SK-N-SH treated with all-trans-retinoic acid at 6 μM for 48 hours (cell line): ENCODE measurements around the gene ATP6V1C2.

ENCODE experiments used
- ARNTL ChIP-seq: fragments of 450-650 bp; formaldehyde crosslinking; IDR thresholded peaks from 2 replicates; pipeline ENCODE4 v1.5.0; 2020; ENCODE audit warnings: low read depth, mild to moderate bottlenecking, moderate library complexity, borderline replicate concordance
- BACH2 ChIP-seq: fragments of 250-450 bp; sonication (Bioruptor Pico); IDR thresholded peaks from 2 replicates; pipeline ENCODE4 v1.9.0; 2021; ENCODE audit warnings: mild to moderate bottlenecking, borderline replicate concordance
- TCF4 ChIP-seq: fragments of 250-450 bp; sonication (Bioruptor Pico); IDR thresholded peaks from 2 replicates; pipeline ENCODE4 v1.8.0; 2021; ENCODE audit warnings: mild to moderate bottlenecking, moderate library complexity, borderline replicate concordance
- TOX ChIP-seq: fragments of 250-450 bp; sonication (Bioruptor Pico); IDR thresholded peaks from 2 replicates; pipeline ENCODE4 v1.8.0; 2021; ENCODE audit warnings: mild to moderate bottlenecking, moderate library complexity, borderline replicate concordance
- ZC3H10 ChIP-seq: fragments of 250-450 bp; sonication (Bioruptor Pico); IDR thresholded peaks from 2 replicates; pipeline ENCODE4 v1.5.1; 2021; ENCODE audit warnings: mild to moderate bottlenecking, moderate library complexity
- ZFP3 ChIP-seq: fragments of 250-450 bp; sonication (Bioruptor Pico); IDR thresholded peaks from 2 replicates; pipeline ENCODE4 v1.5.0; 2020; ENCODE audit warnings: mild to moderate bottlenecking, moderate library complexity
- ZFP30 ChIP-seq: fragments of 450-650 bp; formaldehyde crosslinking; IDR thresholded peaks from 2 replicates; pipeline ENCODE4 v1.5.0; 2022; ENCODE audit warnings: mild to moderate bottlenecking, moderate library complexity
- ZNF70 ChIP-seq: fragments of 450-650 bp; formaldehyde crosslinking; IDR thresholded peaks from 2 replicates; pipeline ENCODE4 v1.5.0; 2020; ENCODE audit warnings: mild to moderate bottlenecking, moderate library complexity
- TF ChIP-seq, protein P1 (sequence below): fragments of 250-450 bp; sonication (Bioruptor Pico); IDR thresholded peaks from 2 replicates; pipeline ENCODE4 v1.5.0; 2020; ENCODE audit warnings: mild to moderate bottlenecking, moderate library complexity
- TF ChIP-seq, protein P2 (sequence below): fragments of 250-450 bp; sonication (Bioruptor Pico); IDR thresholded peaks from 2 replicates; pipeline ENCODE4 v1.5.1; 2020; ENCODE audit warnings: low read depth, mild to moderate bottlenecking, moderate library complexity
- TF ChIP-seq, protein P3 (sequence below): fragments of 250-450 bp; sonication (Bioruptor Pico); IDR thresholded peaks from 2 replicates; pipeline ENCODE4 v1.8.0; 2020; ENCODE audit warnings: mild to moderate bottlenecking, moderate library complexity, borderline replicate concordance

DNA sequence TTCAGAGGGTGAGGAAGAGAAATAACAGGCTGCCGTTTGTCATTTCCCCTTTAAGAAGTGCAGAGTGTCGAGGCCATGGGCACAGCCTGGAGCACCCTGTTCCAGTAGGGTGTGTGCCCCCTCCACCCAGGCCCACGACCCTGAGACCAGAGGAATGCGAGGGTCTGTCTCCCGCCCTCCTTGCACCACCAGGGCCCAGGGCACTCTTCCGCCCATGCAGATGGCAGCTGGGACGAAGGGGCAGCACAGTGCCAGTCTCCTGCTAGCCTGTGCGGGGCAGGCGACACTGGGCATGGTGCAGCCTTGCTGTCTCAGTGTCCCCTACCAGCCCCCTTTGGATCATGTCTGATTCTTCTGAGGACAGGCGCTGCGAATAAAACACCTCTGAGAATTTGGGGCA lies 106.9 kb downstream of the ATP6V1C2 start:
- TF ChIP-seq ARNTL (CRISPR knock-in tag) (no peak), ZFP30 (CRISPR knock-in tag) (no peak), BACH2 (no peak), ZNF70 (CRISPR knock-in tag) (no peak), TOX (CRISPR knock-in tag) (no peak), TCF4 (CRISPR knock-in tag) (no peak), ZFP3 (no peak), ZC3H10 (CRISPR knock-in tag) (no peak)
- TF ChIP-seq, protein P1, sequence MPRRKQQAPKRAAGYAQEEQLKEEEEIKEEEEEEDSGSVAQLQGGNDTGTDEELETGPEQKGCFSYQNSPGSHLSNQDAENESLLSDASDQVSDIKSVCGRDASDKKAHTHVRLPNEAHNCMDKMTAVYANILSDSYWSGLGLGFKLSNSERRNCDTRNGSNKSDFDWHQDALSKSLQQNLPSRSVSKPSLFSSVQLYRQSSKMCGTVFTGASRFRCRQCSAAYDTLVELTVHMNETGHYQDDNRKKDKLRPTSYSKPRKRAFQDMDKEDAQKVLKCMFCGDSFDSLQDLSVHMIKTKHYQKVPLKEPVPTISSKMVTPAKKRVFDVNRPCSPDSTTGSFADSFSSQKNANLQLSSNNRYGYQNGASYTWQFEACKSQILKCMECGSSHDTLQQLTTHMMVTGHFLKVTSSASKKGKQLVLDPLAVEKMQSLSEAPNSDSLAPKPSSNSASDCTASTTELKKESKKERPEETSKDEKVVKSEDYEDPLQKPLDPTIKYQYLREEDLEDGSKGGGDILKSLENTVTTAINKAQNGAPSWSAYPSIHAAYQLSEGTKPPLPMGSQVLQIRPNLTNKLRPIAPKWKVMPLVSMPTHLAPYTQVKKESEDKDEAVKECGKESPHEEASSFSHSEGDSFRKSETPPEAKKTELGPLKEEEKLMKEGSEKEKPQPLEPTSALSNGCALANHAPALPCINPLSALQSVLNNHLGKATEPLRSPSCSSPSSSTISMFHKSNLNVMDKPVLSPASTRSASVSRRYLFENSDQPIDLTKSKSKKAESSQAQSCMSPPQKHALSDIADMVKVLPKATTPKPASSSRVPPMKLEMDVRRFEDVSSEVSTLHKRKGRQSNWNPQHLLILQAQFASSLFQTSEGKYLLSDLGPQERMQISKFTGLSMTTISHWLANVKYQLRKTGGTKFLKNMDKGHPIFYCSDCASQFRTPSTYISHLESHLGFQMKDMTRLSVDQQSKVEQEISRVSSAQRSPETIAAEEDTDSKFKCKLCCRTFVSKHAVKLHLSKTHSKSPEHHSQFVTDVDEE = no peak
- TF ChIP-seq, protein P2, sequence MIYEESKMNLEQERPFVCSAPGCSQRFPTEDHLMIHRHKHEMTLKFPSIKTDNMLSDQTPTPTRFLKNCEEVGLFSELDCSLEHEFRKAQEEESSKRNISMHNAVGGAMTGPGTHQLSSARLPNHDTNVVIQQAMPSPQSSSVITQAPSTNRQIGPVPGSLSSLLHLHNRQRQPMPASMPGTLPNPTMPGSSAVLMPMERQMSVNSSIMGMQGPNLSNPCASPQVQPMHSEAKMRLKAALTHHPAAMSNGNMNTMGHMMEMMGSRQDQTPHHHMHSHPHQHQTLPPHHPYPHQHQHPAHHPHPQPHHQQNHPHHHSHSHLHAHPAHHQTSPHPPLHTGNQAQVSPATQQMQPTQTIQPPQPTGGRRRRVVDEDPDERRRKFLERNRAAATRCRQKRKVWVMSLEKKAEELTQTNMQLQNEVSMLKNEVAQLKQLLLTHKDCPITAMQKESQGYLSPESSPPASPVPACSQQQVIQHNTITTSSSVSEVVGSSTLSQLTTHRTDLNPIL (CRISPR knock-in tag) = no peak
- TF ChIP-seq, protein P3, sequence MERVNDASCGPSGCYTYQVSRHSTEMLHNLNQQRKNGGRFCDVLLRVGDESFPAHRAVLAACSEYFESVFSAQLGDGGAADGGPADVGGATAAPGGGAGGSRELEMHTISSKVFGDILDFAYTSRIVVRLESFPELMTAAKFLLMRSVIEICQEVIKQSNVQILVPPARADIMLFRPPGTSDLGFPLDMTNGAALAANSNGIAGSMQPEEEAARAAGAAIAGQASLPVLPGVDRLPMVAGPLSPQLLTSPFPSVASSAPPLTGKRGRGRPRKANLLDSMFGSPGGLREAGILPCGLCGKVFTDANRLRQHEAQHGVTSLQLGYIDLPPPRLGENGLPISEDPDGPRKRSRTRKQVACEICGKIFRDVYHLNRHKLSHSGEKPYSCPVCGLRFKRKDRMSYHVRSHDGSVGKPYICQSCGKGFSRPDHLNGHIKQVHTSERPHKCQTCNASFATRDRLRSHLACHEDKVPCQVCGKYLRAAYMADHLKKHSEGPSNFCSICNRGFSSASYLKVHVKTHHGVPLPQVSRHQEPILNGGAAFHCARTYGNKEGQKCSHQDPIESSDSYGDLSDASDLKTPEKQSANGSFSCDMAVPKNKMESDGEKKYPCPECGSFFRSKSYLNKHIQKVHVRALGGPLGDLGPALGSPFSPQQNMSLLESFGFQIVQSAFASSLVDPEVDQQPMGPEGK (CRISPR knock-in tag) = no peak
